Aorta (tissue), 5 donors: ENCODE measurements around the gene TNFRSF1A. TPM values are rescaled to one million over a fixed set of nuclear protein-coding genes. Genes with fewer than 3 reads are reported as not detected.
A peak's percentile ranks its signal among the peaks of the same experiment; 100 is the strongest.

ENCODE experiments used
- ATAC-seq: fragments of 200-7000 bp; cut with Tn5 transposase; one replicate; pipeline ENCODE4 v1.9.1; 2022; ENCODE audit warnings: moderate library complexity; ENCODE audit not compliant: low FRiP score
- DNase-seq, 2 donors: peaks; one replicate each; pipeline ENCODE4 v3.0.0-alpha.2; 2020
- H3K27ac ChIP-seq, 2 donors: one replicate each; pipeline ENCODE4 v1.5.1; 2013; ENCODE audit warnings: low read length in 2 of 2, mild to moderate bottlenecking in 2 of 2, moderate library complexity in 2 of 2, control low read depth in 1 of 2, inconsistent platforms in 1 of 2, low read depth in 1 of 2
- H3K27me3 ChIP-seq, 2 donors: one replicate each; pipeline ENCODE4 v1.6.1; 2013; ENCODE audit warnings: control low read depth in 1 of 2, low read length in 1 of 2, mild to moderate bottlenecking in 1 of 2, moderate library complexity in 1 of 2; ENCODE audit not compliant: insufficient read depth in 2 of 2, control insufficient read depth in 1 of 2
- H3K36me3 ChIP-seq, 2 donors: one replicate each; pipeline ENCODE4 v1.6.1; 2013; ENCODE audit warnings: control low read depth in 1 of 2, low read length in 1 of 2, mild to moderate bottlenecking in 1 of 2; ENCODE audit not compliant: insufficient read depth in 2 of 2, control insufficient read depth in 1 of 2
- H3K4me1 ChIP-seq, 2 donors: one replicate each; pipeline ENCODE4 v1.6.1; 2013; ENCODE audit warnings: low read length in 2 of 2, control low read depth in 1 of 2, mild to moderate bottlenecking in 1 of 2, moderate library complexity in 1 of 2; ENCODE audit not compliant: insufficient read depth in 2 of 2, control insufficient read depth in 1 of 2
- H3K4me3 ChIP-seq, 2 donors: one replicate each; pipeline ENCODE4 v1.5.1; 2013; ENCODE audit warnings: low read length in 2 of 2, control low read depth in 1 of 2, mild to moderate bottlenecking in 1 of 2
- H3K9me3 ChIP-seq: one replicate; pipeline ENCODE4 v1.6.1; 2013; ENCODE audit warnings: mild to moderate bottlenecking, low read length; ENCODE audit not compliant: control insufficient read depth
- WGBS, 2 donors: extraction: QIAGEN DNeasy Blood & Tissue Kit; methylation state at CpG; one replicate each; pipeline ENCODE4 v1.1.7; 2013; 5-methylcytosine and 5-hydroxymethylcytosine counted together
- intact Hi-C, 2 donors: fragments of 100-400 bp; cut with DNase I; formaldehyde crosslinking; loops; one replicate each; pipeline versions ENCODE4 v1.14.2 to v1.15.0; 2022
- long read RNA-seq, 2 donors: library from polyadenylated mRNA; unstranded; transcript quantifications; one replicate each; pipeline ENCODE4 v2.0.0, GENCODE V29; 2020 to 2021
- polyA plus RNA-seq, 2 donors: library from polyadenylated mRNA; stranded (reverse); fragments of 200-250 nt; gene quantifications; one replicate each; pipeline ENCODE4 v1.2.3, GENCODE V29; 2013
- total RNA-seq, 2 donors: library from RNA; stranded (reverse); fragmentation: NEBNext Ultra II Directional; extraction: Animal tissue kit (Norgen Biotek cat#: 25700); gene quantifications; one replicate each; pipeline ENCODE4 v1.2.1, GENCODE V29; 2021
- donor health status: healthy with polysubstance abuse.
- donor health status: Bipolar disorder and iron deficiency.
- donor health status: DM: no; HTN: no; CAD: no.
- donor health status: DM: no; HTN: no; CAD: no.
- donor health status: DM: yes; HTN: yes; CAD: no.

Gene TNFRSF1A
- total RNA-seq (100 to 1,000 TPM; 190 to 236 TPM), polyA plus RNA-seq (100 to 1,000 TPM in 1 of 2 donors, 10 to 100 TPM in 1; 36.9 to 112 TPM)
- long read RNA-seq, donor 1, transcript TNFRSF1A-201 (10 exons, 2,223 nt): major isoform, 273 of 379 reads
- long read RNA-seq, donor 1, partial matches to known transcripts: 39 of 379 reads
- long read RNA-seq, donor 1, other reads (novel, unspliced or antisense): 61 of 379 reads
- long read RNA-seq, donor 2, transcript TNFRSF1A-201 (10 exons, 2,223 nt): major isoform, 42 of 86 reads
- long read RNA-seq, donor 2, partial matches to known transcripts: 32 of 86 reads
- long read RNA-seq, donor 2, other reads (novel, unspliced or antisense): 11 of 86 reads

- H3K4me3 ChIP-seq: peak within 1 kb of the TSS; percentile 32 to 74
- peaks cover 2 to 3% of the 10 kb centered on the region in 2 donors for H3K4me1 ChIP-seq
- 0% methylated on average over 21 of the region's 21 CpGs for WGBS, 2 donors
- peak; percentile 82 for ATAC-seq
- intact Hi-C loops: loop anchor here (5.0 kb wide), 2 partner anchors 41 to 81 kb away; partner anchors contain the start of gene LTBR (in 1 of the 2)
- H3K27ac ChIP-seq: peak within 1 kb of the TSS; percentile 29 to 96
- peak in 1 of 2 donors; percentile 90 for DNase-seq
- H3K27me3 ChIP-seq: no peaks in the 10 kb centered on the region
- H3K36me3 ChIP-seq: no peaks in the 10 kb centered on the region
- no peaks in the 10 kb centered on the region for H3K9me3 ChIP-seq
Measured at GRCh38 chr12:6341417-6342139, at the start of gene TNFRSF1A. TNFRSF1A (minus strand) TSS chr12:6342076; CDS start chr12:6341814, 262 bp downstream.

DNA sequence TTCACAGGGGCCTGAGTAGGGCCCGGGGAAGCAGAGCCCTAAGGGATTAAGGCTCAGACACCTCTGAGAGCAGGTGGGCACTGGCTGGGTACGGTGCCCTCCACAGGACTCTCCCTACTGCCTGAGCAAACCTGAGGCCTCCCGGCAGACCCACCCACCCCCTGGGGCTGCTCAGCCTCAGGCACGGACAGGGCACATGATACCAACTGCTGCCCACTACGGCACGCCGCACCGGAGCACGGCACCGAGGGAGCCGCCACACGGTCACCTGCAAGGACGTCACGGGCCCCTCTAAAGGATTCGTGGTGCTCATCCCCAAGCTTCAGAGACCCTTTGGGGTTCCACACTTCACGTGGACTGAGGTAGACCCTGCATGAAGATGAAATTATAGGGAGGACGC lies 49.1 kb upstream of the TNFRSF1A start:
- WGBS, 2 donors: 87 to 91% methylated on average over 16 to 17 of the region's 17 CpGs
- intact Hi-C loops: no loop called here
- peaks cover 0 to 5% of the 10 kb centered on the region in 2 donors for H3K36me3 ChIP-seq
- DNase-seq (peak in 1 of 2 donors; percentile 30), ATAC-seq (peak; percentile 39)
- H3K4me1 ChIP-seq: no peaks in the 10 kb centered on the region
- H3K27me3 ChIP-seq: no peaks in the 10 kb centered on the region
- H3K27ac ChIP-seq: no peak overlapping the region
- H3K9me3 ChIP-seq: no peaks in the 10 kb centered on the region
- H3K4me3 ChIP-seq: no peak overlapping the region

- no peaks in the 10 kb centered on the region for H3K9me3 ChIP-seq
- ATAC-seq (no peak), DNase-seq (peak in 1 of 2 donors; percentile 46)
- no peaks in the 10 kb centered on the region for H3K4me1 ChIP-seq
- WGBS, 2 donors: 82% methylated on average over 15 of the region's 15 CpGs
- no peaks in the 10 kb centered on the region for H3K27me3 ChIP-seq
- H3K4me3 ChIP-seq: no peak overlapping the region
- H3K27ac ChIP-seq: no peak overlapping the region
- intact Hi-C loops: no loop called here
- peaks cover 0 to 5% of the 10 kb centered on the region in 2 donors for H3K36me3 ChIP-seq
Measured at GRCh38 chr12:6390084-6390799, 48.4 kb upstream of the TNFRSF1A start.

- H3K27me3 ChIP-seq: no peaks in the 10 kb centered on the region
- DNase-seq (no peak), ATAC-seq (no peak)
- H3K27ac ChIP-seq: no peak overlapping the region
- intact Hi-C loops: no loop called here
- 89 to 92% methylated on average over 7 of the region's 7 CpGs for WGBS, 2 donors
- no peaks in the 10 kb centered on the region for H3K9me3 ChIP-seq
- H3K36me3 ChIP-seq: peaks cover 0 to 5% of the 10 kb centered on the region in 2 donors
- no peak overlapping the region for H3K4me3 ChIP-seq
- H3K4me1 ChIP-seq: no peaks in the 10 kb centered on the region
Measured at GRCh38 chr12:6387541-6387940, 45.7 kb upstream of the TNFRSF1A start.

- Histone ChIP-seq H3K36me3 (peaks cover 0 to 5% of the 10 kb centered on the region in 2 donors), H3K4me1 (no peaks in the 10 kb centered on the region), H3K27ac (no peak overlapping the region), H3K4me3 (no peak overlapping the region), H3K9me3 (no peaks in the 10 kb centered on the region), H3K27me3 (no peaks in the 10 kb centered on the region)
- no peak for ATAC-seq
- DNase-seq: no peak
- intact Hi-C loops: no loop called here
- 69 to 78% methylated on average over 1 of the region's 1 CpG for WGBS, 2 donors
Measured at GRCh38 chr12:6386491-6386890, 44.6 kb upstream of the TNFRSF1A start.

- intact Hi-C loops: no loop called here
- no peak overlapping the region for H3K27ac ChIP-seq
- 85 to 90% methylated on average over 11 of the region's 11 CpGs for WGBS, 2 donors
- DNase-seq (peak in 1 of 2 donors; percentile 38), ATAC-seq (no peak)
- H3K4me1 ChIP-seq: no peaks in the 10 kb centered on the region
- H3K4me3 ChIP-seq: no peak overlapping the region
- H3K36me3 ChIP-seq: peaks cover 0 to 2% of the 10 kb centered on the region in 2 donors
- no peaks in the 10 kb centered on the region for H3K9me3 ChIP-seq
- no peaks in the 10 kb centered on the region for H3K27me3 ChIP-seq
Measured at GRCh38 chr12:6386038-6386437, 44.2 kb upstream of the TNFRSF1A start.

DNA sequence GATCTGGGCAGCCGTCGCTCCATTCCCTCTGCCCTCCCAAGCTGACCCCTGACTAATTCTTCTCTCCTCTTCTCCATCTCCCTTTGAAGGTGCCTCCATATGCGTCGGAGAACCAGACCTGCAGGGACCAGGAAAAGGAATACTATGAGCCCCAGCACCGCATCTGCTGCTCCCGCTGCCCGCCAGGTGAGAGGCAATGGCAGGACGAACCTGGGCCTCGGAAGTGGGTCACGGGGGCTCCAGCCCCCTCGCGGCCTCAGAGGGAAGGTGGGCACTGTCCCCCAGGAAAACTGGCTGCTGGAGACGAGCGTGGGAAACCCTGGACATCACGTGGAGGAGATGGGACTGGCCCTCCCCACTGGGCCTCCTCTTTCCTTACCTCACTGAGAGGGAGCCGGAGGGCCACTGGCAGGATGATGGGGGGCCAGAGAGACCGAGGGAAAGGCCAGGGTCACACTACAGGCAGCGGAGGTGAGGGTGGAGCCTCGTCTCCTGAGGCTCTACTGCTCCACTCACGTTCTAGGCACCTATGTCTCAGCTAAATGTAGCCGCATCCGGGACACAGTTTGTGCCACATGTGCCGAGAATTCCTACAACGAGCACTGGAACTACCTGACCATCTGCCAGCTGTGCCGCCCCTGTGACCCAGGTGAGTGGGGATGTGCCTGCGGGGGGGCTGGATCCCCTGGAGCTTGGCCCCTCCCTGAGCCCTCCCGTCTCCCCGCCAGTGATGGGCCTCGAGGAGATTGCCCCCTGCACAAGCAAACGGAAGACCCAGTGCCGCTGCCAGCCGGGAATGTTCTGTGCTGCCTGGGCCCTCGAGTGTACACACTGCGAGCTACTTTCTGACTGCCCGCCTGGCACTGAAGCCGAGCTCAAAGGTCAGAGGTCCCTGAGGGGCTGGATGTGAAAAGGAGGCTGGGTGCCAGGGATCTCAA lies 42.9 kb upstream of the TNFRSF1A start:
- Histone ChIP-seq H3K27me3 (no peaks in the 10 kb centered on the region), H3K9me3 (no peaks in the 10 kb centered on the region), H3K36me3 (no peaks in the 10 kb centered on the region), H3K27ac (peak overlapping the region; percentile 31 to 50), H3K4me3 (peak overlapping the region; percentile 36 to 48), H3K4me1 (no peaks in the 10 kb centered on the region)
- 69 to 75% methylated on average over 34 to 36 of the region's 36 CpGs for WGBS, 2 donors
- peak; percentile 59 to 74 for DNase-seq
- intact Hi-C loops: loop anchor here (2.0 to 5.0 kb wide), 2 partner anchors 42 to 48 kb away; partner anchors contain the start of gene TNFRSF1A (in 1 of the 2)
- no peak for ATAC-seq
